Measurements from ENCODE around the gene MAPRE2.

MAPRE2 gene

GRCh38 chr18:35084494-35085449 lies 43.6 kb downstream of the MAPRE2 start:
- TF ChIP-seq CREB1 (IDR thresholded peaks at IDR 0.05; ENCODE audit: low read depth): no peak
- TF ChIP-seq MAX (IDR thresholded peaks at IDR 0.05): no peak
- no peak for TF ChIP-seq EGR1 (IDR thresholded peaks at IDR 0.05)
- no peak for TF ChIP-seq FOXM1 (IDR thresholded peaks at IDR 0.05; ENCODE audit: borderline replicate concordance, low read depth)
- TF ChIP-seq TCF12 (IDR thresholded peaks at IDR 0.05; ENCODE audit: low read depth): no peak
- TF ChIP-seq ZBTB7A (IDR thresholded peaks at IDR 0.05; ENCODE audit: low read depth): no peak
- TF ChIP-seq TAF1 (IDR thresholded peaks at IDR 0.05; ENCODE audit: low read depth): no peak
- no peak for TF ChIP-seq NFIC (IDR thresholded peaks at IDR 0.05)
- TF ChIP-seq REST (IDR thresholded peaks at IDR 0.05; ENCODE audit: low read depth): no peak
- TF ChIP-seq YY1 (IDR thresholded peaks at IDR 0.05; ENCODE audit: low read depth): no peak
- no peak for TF ChIP-seq RAD21 (IDR thresholded peaks at IDR 0.05; ENCODE audit: low read depth)
- TF ChIP-seq CEBPB (IDR thresholded peaks at IDR 0.05): no peak
- TF ChIP-seq TEAD4 (IDR thresholded peaks at IDR 0.05): no peak
- no peak for TF ChIP-seq USF1 (IDR thresholded peaks at IDR 0.05)
- TF ChIP-seq EP300 (IDR thresholded peaks at IDR 0.05; ENCODE audit: borderline replicate concordance): no peak

GRCh38 chr18:35085450-35086380 lies 44.5 kb downstream of the MAPRE2 start:
- TF ChIP-seq CEBPB (IDR thresholded peaks at IDR 0.05) (no peak), YY1 (IDR thresholded peaks at IDR 0.05; ENCODE audit: low read depth) (no peak), TCF12 (IDR thresholded peaks at IDR 0.05; ENCODE audit: low read depth) (no peak), RAD21 (IDR thresholded peaks at IDR 0.05; ENCODE audit: low read depth) (no peak), NFIC (IDR thresholded peaks at IDR 0.05) (no peak), TEAD4 (IDR thresholded peaks at IDR 0.05) (no peak), REST (IDR thresholded peaks at IDR 0.05; ENCODE audit: low read depth) (no peak), TAF1 (IDR thresholded peaks at IDR 0.05; ENCODE audit: low read depth) (no peak), MAX (IDR thresholded peaks at IDR 0.05) (no peak), EP300 (IDR thresholded peaks at IDR 0.05; ENCODE audit: borderline replicate concordance) (no peak), EGR1 (IDR thresholded peaks at IDR 0.05) (no peak), ZBTB7A (IDR thresholded peaks at IDR 0.05; ENCODE audit: low read depth) (no peak)

DNA sequence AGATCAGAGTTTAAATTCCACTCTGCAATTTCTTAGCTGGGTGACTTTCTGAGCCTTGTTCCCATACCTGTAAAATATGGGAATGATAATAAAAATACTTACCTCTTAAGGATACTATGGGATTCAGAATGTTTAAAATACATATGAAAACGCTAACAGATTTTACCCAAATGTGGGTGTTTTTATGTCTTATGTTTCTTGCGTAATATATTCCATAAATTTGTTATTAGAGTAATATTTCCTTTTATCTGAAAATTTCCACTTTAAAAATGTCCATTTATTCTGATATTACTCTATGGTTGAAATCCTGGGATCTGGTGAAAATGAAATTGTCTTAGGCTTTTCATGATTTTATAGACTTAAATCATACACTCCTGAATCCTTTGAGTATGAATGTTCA lies 45.5 kb downstream of the MAPRE2 start:
- TF ChIP-seq ZBTB7A (IDR thresholded peaks at IDR 0.05; ENCODE audit: low read depth) (no peak), REST (IDR thresholded peaks at IDR 0.05; ENCODE audit: low read depth) (no peak), RAD21 (IDR thresholded peaks at IDR 0.05; ENCODE audit: low read depth) (no peak), EP300 (IDR thresholded peaks at IDR 0.05; ENCODE audit: borderline replicate concordance) (no peak), TCF12 (IDR thresholded peaks at IDR 0.05; ENCODE audit: low read depth) (no peak), FOXM1 (IDR thresholded peaks at IDR 0.05; ENCODE audit: borderline replicate concordance, low read depth) (no peak), EGR1 (IDR thresholded peaks at IDR 0.05) (no peak), TEAD4 (IDR thresholded peaks at IDR 0.05) (no peak), CREB1 (IDR thresholded peaks at IDR 0.05; ENCODE audit: low read depth) (no peak), NFIC (IDR thresholded peaks at IDR 0.05) (no peak), TAF1 (IDR thresholded peaks at IDR 0.05; ENCODE audit: low read depth) (no peak), MAX (IDR thresholded peaks at IDR 0.05) (no peak), YY1 (IDR thresholded peaks at IDR 0.05; ENCODE audit: low read depth) (no peak), CEBPB (IDR thresholded peaks at IDR 0.05) (no peak), USF1 (IDR thresholded peaks at IDR 0.05) (no peak)
